ENCODE measurements around the gene SLC6A17.

The SLC6A17 gene

GRCh38 chr1:110203021-110203661 is 52.8 kb downstream of the SLC6A17 start:
- peak; percentile 68 for DNase-seq (ENCODE audit: low spot score)

DNA sequence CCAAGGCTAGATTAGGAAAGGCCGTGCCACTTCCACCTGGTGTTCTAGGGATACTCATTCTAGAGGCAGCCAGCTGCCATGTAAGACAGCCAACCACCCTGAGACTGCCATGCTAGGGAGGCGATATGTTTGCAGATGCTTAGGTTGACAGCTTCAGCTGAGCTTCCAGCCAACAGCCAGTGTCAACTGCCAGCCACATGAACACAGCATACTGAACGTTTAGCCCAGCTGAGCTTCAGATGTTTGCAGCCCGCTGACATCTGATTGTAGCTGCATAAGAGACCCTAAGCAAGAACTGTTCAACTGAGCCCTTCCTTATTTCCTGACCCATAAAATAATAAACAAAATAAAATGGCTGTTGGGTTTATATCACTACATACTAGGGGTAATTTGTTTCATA is 54.9 kb downstream of the SLC6A17 start:
- no peak for DNase-seq (ENCODE audit: low spot score)

GRCh38 chr1:110205591-110206155 is 55.4 kb downstream of the SLC6A17 start:
- no peak for DNase-seq (ENCODE audit: low spot score)

DNA sequence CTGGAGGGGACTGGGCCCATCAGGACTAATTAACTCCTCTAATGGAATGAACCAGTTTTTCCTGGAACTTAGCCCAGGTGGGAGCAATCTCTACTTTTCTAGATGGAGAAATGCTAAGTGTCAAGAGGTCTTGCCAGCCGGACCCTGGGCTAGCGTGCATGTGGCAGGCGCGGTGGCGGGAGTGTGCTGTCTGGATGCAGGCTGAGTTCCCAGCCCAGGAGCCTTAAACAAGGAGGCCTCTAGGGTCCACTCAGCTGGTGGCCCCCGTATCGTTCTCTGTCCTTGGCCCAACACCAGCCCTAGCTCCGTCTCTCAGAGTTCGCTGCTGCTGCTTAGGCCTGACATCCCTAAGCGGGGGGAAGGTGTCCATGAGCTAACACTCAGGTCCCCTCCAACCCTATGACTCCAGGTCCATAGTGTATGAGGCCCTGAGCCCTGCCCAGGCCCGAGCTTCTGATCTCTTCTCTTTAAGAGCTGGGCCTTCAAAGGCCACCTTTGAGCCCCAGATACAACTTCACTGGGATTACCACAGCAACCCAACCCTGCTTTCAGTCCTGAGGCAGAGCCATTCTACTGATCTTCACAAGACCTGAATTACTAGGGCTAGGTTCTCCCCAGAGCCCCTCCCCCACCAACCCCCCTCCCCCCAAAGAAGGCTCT is 56.1 kb downstream of the SLC6A17 start:
- DNase-seq (ENCODE audit: low spot score), result no peak

DNA sequence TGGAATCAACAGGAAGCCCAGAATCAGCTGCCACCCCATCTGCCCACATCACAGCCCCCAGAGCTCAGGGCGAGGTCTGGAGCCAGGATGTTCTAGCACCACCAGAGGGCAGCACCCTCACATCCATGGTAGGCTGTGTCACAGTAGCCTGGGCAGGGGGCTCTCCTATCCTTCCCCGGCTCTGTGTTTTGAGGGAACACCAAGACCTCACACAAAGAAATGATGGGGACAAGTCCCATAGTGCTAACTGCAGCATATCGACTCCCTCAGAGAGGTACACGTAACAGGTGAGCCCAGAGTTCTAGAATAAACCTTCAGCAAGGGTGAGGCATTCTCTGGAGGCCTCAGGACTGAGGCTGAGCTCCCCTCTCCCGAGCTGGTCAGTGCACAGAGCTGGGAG is 57.5 kb downstream of the SLC6A17 start:
- DNase-seq (ENCODE audit: low spot score), result peak; percentile 72

DNA sequence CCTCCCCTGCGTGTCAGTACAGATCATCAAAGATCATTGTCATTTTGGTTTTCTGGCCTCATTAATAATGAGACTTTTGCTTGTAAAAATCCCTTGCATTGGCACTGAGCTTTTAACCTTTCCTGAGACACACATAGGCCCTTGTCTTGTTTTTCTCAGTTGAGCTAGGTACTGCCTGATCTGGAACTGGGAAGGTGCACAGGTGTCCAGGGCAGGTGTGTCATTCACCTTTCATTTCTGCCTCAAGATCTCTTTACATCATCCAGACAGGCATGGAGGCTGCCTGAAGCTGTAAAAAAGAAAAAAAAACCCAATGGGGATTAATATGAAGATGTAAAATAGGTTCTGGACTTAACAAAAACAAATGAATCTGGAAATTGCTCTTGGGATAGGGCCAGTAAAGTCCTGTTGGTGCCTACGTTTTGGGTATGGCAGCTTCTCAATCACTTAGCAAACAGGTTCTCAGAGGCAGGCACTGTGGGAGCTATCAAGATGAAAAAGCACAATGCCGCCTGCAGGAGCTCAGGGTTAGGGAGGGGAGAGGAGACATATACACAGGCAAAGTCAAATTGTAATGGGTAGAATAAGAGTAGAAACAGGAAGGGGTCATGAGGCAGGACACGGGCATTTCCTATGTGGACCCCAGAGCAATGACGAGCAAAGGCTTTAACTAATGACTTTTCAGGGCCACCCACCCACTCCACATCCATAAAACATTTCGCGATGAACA is 58.8 kb downstream of the SLC6A17 start:
- no peak for DNase-seq (ENCODE audit: low spot score)

DNA sequence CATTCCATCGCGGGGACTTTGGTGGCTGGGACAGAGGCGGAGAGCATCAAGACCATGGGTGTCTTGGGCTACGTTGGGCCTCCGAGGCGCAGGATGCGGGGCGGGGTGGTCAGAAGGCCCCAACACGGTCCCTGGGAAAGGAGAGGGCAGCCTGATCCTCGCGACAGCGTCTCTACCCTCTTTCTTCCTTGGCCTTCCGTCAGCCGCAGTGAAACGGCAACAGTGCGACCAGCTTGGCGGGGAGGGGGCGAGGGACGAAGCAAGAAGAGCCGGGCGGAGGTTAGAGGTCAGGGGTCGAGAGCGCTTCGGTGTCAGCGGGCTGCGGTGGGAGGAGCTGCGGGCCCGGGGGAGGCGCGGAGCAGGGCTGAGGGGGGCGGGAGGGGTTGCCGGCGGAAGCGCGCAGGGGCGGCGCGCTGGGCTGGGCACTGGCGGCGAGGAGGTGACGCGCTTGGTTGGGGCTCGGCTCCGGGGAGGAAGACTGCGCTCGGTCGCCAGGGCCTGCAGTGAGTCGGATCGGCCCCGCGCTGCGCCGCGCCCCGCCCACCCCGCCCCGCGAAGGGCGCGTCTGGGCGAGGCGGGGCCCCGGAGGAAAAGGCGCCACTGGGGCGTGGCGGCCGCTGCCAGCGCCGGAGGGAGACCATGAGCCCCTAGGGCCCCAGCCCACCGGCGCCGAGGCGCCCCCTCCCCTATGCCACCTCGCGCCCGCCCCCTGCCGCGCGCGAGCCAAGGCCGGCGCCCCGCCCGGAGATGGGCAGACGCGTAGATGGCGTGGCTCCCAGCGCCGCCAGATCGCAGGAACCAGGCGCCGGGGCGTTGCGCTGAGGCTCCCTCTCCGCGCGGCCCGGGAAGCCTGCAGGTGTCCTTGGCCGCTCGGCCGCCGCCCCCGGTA is 59.7 kb downstream of the SLC6A17 start, which contains the start of gene KCNC4:
Gene KCNC4 (plus strand): TSS at position 600 of the 889 bp plus-strand sequence. CDS start 1,186 bp downstream, outside the sequence.
- peak; percentile 71 for DNase-seq (ENCODE audit: low spot score)

DNA sequence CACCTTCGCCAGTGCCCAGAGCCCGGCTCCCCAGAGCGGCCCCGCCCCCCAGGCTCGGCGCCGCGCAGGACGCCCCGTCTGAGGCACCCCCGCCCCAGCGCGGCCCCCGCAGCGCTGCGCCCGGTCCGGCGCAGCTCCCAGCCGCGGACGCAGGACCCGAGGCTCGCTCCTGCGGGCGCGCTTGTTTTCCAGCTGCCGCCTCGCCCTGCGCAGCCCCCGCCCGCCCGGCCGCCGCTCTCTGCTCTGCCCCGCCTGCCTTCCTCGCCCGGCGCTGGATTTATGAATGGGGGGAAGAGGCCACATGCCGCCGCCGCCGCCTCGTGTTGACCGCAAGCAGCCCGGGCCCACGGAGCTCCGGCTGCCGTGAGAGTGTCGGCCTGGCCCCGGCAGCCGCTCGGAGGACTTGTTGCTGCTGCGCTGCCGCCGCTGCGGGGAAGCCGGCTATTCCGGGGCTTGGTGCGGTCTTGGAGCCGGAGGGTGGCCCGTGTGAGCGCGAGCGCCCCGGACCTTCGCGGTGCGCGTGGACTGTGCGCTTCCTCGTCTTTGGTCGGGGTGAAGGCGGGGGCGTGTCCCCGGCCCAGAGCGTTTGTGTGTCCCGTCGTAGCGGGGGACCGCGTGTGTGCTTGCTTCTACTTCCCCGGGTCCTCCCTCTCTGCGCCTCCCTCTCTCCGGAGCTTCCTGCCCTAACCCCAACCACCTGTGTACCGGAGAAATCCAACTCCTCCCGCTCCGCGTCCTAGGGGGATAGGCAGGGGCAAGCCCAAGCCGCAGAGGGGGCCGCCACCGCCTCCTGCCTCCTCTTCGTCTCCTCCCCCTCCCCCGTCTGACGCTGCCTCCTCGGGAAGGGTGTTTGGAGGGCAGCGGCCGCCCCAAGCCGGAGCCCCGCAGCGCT is 60.6 kb downstream of the SLC6A17 start:
- DNase-seq (ENCODE audit: low spot score), result no peak

DNA sequence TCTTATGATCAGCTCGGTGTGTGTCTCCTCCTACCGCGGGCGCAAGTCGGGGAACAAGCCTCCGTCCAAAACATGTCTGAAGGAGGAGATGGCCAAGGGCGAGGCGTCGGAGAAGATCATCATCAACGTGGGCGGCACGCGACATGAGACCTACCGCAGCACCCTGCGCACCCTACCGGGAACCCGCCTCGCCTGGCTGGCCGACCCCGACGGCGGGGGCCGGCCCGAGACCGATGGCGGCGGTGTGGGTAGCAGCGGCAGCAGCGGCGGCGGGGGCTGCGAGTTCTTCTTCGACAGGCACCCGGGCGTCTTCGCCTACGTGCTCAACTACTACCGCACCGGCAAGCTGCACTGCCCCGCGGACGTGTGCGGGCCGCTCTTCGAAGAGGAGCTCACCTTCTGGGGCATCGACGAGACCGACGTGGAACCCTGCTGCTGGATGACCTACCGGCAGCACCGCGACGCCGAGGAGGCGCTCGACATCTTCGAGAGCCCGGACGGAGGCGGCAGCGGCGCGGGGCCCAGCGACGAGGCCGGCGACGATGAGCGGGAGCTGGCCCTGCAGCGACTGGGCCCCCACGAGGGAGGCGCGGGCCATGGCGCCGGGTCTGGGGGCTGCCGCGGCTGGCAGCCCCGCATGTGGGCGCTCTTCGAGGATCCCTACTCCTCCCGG is 61.3 kb downstream of the SLC6A17 start:
- DNase-seq (ENCODE audit: low spot score), result no peak

DNA sequence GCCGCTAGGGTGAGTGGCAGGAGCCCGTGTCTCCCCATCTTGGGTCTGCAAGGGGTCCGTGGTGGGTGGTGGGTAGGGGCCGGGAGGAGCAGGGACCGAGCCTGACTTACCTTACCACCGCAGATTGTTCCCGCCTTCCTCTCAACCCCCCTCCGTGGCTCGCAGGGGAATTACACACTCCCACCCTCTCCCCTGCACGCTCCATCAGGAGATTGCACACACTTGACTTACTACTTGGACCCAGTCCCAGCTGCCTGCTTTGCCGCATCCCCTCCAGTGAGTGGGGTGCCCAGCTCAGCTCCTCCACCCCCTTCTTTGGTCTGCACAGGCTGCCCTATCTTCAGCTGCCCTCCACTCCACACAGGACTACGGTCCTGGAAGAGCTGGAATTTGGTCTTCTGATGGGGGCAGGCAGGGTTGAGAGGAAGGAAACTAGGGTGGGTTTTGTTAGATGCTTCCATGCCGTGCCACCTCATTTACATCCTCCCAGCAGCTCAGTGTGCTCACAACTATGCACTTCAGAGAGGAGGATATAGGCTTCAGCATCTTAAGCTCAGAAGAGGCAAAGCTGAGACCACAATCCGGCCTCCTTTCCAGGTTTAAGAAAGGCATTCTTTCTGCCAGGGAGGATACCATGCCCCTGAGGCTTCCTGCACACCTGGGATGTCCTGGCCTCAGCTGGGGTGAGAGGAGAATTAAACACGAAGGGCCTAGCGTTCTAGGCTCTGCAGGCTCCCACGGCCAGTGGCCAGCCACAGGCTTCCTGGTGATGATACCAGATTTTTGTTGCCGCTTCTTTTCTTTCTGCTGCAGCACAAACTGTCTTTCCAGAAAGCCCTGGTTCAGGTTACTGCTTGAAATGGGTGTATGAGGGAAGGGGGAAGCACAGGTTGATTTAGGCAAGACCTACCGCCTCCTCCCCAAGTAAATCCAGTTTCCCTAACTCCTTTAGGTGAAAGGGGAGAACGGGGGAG is 62.2 kb downstream of the SLC6A17 start:
- peak; percentile 40 for DNase-seq (ENCODE audit: low spot score)

- DNase-seq (ENCODE audit: low spot score), result no peak
Measured at GRCh38 chr1:110213143-110213540, 62.8 kb downstream of the SLC6A17 start.

GRCh38 chr1:110214454-110215404 is 64.4 kb downstream of the SLC6A17 start:
- DNase-seq (ENCODE audit: low spot score), result no peak

- DNase-seq (ENCODE audit: low spot score), result no peak
Measured at GRCh38 chr1:110215621-110216515, 65.6 kb downstream of the SLC6A17 start.

DNA sequence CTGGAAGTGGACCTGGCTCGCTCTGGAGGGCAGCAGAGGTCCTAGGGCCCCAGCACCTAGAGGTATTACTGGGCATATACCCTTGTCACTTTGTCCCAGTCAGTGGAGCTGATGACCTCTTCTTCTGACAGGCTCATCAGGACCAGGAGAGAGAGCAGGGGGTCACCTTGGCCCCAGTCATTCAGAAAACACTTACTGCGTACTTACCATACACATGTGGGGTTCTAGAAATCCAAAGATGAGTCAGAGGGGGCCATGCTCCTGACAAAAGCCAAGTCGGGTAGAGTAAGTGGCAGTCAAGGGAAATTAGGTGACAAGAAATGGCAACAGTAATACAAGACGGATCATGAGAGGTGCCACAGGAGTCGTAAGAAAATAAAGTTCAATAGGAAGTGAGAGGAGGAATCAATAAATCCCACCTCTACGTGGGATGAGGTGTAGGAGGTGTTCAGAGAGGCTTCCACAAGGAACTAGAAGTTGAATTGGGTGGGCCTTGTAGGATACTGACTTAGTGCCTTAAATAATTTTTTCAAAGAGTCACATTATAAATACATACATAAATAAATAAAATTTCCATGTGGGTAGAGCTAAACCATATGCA is 66.7 kb downstream of the SLC6A17 start:
- no peak for DNase-seq (ENCODE audit: low spot score)

DNA sequence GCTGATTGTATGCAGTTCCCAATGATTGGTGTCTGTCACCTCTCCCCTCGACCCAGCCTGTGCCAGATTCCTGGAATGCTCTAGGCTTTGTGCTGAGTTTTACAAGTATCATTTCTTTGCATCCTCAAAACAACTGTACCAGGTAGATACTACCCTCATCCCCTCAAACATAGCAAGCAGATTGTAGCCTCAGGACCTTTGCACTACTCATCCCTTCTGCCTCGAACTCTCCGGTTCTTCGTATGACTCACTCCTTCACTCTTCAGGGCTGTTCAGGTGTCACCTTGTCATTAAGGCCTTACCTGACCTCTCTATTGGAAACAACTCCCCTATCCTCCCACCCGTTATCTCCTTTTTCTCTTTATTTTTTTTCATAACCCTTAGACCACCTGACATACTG is 67.8 kb downstream of the SLC6A17 start:
- no peak for DNase-seq (ENCODE audit: low spot score)

DNA sequence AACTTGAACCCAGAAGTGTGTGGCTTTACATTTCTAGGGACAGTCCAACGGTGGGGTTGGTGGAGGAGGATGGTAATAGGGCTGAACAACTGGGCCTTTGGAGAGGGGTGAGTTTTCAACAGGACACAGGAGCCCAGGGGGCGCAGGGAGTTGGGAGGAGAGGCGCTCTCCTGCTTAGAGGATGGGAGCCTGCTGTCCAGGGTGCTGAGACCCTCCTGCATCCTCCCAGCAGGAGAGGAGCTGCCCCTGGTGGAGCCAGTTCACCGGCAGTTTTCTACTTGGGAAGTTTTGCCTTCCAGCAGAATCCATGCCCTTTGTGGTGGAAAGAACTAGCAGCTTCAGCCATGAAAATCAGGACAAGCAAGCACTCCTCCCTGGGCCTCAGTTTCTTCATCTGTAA is 68.4 kb downstream of the SLC6A17 start:
- DNase-seq (ENCODE audit: low spot score), result no peak

All from SK-N-DZ (cell line).